Heart left ventricle (tissue), 13 donors: ENCODE measurements around the gene ALKBH6.

Experiments used
- POLR2A ChIP-seq, 2 donors: fragments of 450-650 bp; IDR thresholded peaks; one replicate each; pipeline ENCODE4 v1.6.1; 2017; ENCODE audit warnings: antibody characterized with exemption in 2 of 2, mild to moderate bottlenecking in 2 of 2, moderate library complexity in 2 of 2
- TF ChIP-seq, protein P1 (sequence below), 12 donors: fragments of 200-600 bp; sonication (generic) in 4 of 12; IDR thresholded peaks; one replicate each; pipeline versions ENCODE4 v1.5.0 to v1.8.0; 2018 to 2022; ENCODE audit warnings: antibody characterized with exemption in 12 of 12, mild to moderate bottlenecking in 5 of 12
- donor health status: ischemic (EF 13 %, LVEDD 7.1; RV severe dilation, severe dysfunction).
- donor health status: DM: no; HTN: yes; CAD: no.
- donor health status: DM: no; HTN: no; CAD: no.
- donor health status: ischemic (EF 25% LVEDD 6.9; RV normal size, moderate dysfunction).
- donor health status: ischemic (EF 25% LVEDD 5.7; RV mildly dilated, moderate dysfunction).
- donor health status: ischemic (EF 35%, LVEDD 5.7; RV mildly dilated, moderate dysfunction).
- donor health status: nonischemic (EF 11% LVEDD 7.7; RV severe dilation, severe dysfunction).
- donor health status: DM: yes; HTN: yes; CAD: no.
- donor health status: PGD.
- donor health status: ischemic (EF 29% LVEDD 5.4; RV normal size, mild dysfunction).
- donor health status: nonischemic (EF 23%, LVEDD 6.1; RV moderate dilation, normal function).

- TF ChIP-seq, protein P1, sequence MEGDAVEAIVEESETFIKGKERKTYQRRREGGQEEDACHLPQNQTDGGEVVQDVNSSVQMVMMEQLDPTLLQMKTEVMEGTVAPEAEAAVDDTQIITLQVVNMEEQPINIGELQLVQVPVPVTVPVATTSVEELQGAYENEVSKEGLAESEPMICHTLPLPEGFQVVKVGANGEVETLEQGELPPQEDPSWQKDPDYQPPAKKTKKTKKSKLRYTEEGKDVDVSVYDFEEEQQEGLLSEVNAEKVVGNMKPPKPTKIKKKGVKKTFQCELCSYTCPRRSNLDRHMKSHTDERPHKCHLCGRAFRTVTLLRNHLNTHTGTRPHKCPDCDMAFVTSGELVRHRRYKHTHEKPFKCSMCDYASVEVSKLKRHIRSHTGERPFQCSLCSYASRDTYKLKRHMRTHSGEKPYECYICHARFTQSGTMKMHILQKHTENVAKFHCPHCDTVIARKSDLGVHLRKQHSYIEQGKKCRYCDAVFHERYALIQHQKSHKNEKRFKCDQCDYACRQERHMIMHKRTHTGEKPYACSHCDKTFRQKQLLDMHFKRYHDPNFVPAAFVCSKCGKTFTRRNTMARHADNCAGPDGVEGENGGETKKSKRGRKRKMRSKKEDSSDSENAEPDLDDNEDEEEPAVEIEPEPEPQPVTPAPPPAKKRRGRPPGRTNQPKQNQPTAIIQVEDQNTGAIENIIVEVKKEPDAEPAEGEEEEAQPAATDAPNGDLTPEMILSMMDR (IDR thresholded peaks at IDR 0.05) = no peak
- TF ChIP-seq POLR2A (IDR thresholded peaks at IDR 0.05) = no peak
Observed at GRCh38 chr19:35992907-35993765, 20.9 kb downstream of the ALKBH6 start.
